Measurements from ENCODE around the gene CFAP73.

The CFAP73 gene

DNA sequence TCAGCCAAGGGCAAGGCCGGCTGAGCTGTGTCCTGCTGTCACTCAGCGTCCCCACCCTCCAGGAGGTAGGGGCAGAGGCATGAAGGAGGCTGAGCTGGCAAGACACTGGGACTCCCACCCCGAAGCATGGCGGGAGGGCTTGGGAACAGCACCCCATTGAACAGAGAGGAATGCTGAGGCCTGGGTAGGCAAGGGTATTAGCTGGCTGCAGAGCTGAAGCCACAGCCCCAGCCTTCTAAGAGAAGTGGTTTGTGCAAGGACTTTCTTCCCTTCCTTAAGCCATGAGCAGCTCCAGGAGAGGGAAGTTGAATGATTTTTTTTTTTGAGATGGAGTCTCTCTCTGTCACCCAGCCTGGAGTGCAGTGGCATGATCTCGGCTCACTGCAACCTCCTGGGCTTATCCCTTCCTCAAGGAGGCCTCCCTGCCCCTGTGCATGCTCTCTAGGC lies 6.6 kb upstream of the CFAP73 start:
- DNase-seq: no peak

GRCh38 chr12:113143959-113144358 lies 5.6 kb upstream of the CFAP73 start:
- DNase-seq: no peak

GRCh38 chr12:113144806-113145205 lies 4.7 kb upstream of the CFAP73 start:
- no peak for DNase-seq

DNA sequence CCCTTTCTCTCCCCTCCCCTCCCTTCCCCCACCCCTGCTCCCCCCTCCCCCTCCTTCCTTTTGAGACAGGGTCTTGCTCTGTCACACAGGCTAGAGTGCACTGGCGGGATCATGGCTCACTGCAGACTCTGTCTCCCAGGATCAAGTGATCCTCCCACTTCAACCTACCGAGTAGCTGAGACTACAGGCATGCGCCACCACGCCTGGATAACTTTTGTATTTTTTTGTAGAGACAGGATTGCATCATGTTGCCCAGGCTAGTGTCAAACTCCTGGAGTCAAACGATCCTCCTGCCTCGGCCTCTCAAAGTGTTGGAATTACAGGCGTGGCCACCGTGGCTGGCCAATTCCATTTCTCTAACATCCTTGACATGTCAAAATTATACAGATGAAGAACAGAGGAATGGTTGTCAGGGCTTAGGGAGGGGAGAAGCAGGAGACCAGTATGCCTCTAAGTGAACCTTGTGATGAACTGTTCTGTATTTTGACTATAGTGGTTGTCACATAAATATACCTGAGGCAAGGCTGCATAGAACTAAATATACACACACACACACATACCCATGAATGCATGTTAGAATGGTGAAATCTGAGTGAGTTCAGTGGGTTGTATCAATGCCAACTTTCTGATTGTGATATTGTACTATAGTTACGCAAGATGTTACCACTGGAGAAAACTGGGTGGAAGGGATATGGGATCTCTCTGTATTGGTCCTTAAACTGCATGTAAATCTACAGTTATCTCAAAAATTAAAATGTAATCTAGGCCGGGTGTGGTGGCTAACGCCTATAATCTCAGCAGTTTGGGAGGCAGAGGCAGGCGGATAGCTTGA lies 3.6 kb upstream of the CFAP73 start:
- DNase-seq: no peak

DNA sequence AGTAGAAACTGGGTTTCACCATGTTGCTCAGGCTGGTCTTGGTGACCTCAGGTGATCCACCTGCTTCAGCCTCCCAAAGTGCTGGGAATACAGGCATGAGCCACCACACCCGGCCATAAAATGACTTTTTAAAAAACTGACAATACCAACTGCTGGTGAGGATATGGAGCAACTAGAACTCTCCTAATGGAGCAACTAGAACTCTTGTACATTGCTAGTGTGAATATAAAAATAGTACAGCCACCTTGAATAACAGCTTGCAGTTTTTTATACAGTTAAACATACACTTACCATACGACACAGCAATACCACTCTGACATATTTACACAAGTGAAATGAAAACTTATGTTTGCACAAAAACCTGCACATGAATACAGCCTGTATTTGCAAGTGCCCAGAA lies 2.5 kb upstream of the CFAP73 start:
- no peak for DNase-seq

DNA sequence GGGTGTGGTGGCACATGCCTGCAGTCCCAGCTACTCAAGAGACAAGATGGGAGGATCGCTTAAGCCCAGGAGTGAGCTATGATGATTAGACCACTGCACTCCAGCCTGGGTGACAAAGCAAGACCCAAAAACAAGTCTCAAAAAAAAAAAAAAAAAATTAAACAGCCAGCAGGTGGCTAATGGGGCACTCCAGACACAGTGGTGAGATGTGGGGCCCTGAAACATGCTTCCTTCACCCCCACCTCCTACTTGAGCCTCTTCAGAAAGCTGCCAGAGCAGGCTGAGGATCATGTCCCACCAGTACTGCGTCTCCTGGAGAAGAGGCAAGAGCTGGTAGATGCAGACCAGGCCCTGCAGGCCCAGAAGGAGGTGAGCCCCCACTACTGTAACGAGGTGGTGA lies 2.1 kb downstream of the CFAP73 start:
- no peak for DNase-seq

- DNase-seq: no peak
Measured at GRCh38 chr12:113152196-113152834, 2.8 kb downstream of the CFAP73 start.

DNA sequence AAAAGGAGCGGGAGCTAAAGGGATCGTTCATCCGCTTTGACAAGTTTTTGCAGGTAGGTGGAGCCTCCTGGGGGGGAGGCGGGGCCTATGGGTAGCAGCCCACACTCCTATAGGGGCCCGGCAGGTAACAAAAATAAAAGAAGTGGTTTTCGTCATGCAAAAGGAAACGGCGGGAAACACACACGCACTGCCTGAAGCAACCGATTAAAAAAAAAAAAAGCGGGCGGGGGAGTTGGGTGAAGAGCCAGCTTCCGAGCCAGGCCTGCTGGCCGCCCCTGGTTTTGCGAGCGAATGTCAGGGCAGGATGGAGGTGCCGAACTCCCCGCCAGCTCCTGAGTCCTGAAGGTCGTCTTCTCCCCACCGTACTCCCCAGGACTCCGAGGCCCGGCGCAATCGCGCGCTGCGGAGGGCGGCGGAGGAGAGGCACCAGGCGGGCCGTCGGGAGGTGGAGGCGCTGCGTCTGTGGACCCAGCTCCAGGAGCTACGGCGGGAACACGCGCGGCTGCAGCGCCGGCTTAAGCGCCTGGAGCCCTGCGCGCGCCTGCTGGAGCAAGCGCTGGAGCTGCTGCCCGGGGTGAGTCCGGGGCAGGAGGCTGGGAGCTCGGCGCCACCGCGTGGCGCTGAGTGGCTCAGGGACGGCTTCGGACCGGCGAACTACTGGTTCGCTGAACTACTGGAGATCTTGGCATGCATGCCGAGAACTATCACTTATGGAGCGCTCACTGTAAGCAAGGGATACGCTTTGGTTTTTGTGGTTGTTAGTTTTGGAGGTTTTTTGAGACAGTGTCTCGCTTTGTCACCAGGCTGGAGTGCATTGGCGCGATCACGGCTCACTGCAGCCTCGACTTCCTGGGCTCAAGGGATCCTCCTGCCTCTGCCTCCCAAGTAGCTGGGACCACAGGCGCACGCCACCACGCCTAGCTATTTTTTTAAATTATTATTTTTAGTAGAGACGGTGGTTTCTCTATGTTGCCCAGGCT lies 3.6 kb downstream of the CFAP73 start:
- peak; percentile 91 for DNase-seq

GRCh38 chr12:113154351-113154973 lies 4.9 kb downstream of the CFAP73 start:
- peak; percentile 74 for DNase-seq

GRCh38 chr12:113155060-113155459 lies 5.5 kb downstream of the CFAP73 start:
- no peak for DNase-seq

- DNase-seq: no peak
Measured at GRCh38 chr12:113155646-113156045, 6.1 kb downstream of the CFAP73 start.

DNA sequence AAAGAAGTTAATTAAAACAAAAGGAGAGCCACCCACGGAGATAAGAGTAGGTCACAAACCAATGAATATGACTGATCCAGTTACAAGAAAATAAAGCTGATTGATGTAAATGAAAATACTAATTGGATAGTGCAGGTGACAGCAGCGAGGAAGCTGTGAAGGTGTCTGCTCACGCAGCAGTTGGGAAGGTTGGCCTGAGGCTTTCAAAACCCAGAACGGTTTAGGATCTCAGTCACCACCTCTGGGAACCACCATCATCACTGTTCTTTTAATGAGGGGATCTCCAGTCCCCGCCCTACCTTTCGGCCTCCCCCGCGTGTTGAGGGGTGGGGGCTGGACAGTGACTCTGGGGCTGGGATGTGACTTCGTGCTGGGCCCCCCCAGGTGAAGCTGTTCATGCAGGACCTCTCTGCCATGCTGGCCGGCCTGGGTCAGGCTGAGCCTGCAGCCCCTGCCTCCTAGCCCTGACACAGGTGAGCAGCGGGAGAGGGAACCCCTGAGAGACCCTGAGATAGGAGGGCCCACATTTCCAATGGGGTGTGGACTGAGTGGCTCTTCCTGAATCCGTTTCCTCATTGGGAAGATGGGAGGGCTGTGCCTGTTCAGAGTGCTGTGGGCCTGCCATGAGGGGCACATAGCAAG lies 7.8 kb downstream of the CFAP73 start:
- DNase-seq: no peak

DNA sequence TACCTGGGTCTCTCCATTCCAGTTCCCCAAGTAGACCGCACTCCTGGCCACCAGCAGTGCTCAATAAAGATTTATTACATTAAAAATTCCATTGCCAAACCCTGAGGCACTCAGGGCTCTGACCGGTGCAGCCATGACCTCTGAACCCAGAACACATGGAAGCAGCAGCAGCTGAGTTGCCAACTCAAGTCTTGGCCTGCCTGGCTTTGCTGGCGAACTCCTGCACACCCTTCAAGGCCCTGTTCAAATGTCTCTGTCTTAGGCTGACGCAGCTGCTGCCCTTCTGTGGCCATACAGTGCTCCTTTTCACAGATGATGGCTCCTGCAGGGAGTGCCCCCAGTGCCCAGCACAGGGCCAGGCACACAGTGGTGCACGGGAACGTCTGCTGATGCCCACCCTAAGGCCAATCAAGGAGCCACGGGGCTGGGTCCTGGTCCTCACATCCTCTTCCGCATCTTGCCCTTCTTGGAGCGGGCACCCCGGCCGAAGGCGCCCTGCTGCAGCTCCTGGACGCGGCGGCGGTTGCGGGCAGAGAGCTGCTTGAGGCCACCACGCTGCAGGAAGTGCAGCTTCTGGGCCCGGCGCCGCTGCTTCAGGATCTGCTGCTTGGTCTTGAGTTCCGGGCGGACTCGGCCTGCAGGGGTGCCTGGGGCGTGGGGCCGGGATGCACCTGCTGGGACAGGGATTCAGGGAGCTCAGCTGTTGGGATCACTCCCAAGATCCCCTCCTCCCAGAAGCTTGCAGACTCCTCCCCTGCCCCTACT lies 9.1 kb downstream of the CFAP73 start:
- DNase-seq: no peak

GRCh38 chr12:113159937-113160336 lies 10.4 kb downstream of the CFAP73 start:
- DNase-seq: no peak

DNA sequence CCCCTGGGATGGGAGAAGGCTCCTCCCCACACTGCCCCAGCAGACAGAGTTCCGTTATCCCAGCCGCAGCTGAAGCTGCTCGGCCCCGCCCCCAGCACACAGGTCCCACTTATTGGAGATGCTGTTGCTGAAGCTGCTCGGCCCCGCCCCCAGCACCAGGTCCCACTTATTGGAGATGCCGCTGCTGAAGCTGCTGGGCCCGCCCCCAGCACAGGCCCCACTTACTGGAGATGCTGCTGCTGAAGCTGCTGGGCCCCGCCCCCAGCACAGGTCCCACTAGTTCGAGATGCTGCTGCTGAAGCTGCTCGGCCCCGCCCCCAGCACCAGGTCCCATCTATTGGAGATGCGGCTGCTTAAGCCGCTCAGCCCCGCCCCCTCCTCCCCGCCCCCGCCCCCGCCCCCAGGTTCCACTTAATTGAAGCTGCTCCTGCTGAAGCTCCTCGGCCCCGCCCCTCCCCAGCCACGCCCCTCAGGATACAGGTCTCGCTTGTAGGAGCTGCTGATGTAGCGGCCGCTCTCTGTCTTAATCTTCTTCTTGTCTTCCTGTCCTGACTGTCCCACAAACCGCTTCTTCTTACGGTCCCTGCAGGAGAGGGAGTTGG lies 12.0 kb downstream of the CFAP73 start:
- peak; percentile 72 for DNase-seq

GRCh38 chr12:113162102-113163029 lies 12.8 kb downstream of the CFAP73 start:
- DNase-seq: no peak

GRCh38 chr12:113163030-113163360 lies 13.5 kb downstream of the CFAP73 start:
- DNase-seq: peak; percentile 34

DNA sequence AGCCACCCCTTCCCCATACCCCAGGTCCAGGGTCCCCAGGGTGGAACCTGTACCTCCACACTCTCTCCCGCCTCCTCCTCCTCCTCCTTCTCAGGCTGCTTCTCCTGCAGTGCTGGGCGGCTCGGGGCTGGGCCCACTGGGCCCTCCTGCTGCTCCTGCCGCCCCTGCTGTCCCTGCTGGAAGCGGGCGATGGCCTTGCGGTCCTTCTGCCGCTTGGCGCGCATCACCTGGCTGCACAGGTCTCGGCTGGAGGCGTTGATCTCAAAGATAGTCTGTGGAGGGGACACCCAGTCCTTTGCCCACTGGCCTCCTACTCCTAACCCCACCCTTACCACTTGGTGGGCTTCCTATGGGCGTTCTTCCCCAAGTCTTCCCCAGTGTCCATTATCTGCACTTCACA lies 14.5 kb downstream of the CFAP73 start:
- no peak for DNase-seq

DNA sequence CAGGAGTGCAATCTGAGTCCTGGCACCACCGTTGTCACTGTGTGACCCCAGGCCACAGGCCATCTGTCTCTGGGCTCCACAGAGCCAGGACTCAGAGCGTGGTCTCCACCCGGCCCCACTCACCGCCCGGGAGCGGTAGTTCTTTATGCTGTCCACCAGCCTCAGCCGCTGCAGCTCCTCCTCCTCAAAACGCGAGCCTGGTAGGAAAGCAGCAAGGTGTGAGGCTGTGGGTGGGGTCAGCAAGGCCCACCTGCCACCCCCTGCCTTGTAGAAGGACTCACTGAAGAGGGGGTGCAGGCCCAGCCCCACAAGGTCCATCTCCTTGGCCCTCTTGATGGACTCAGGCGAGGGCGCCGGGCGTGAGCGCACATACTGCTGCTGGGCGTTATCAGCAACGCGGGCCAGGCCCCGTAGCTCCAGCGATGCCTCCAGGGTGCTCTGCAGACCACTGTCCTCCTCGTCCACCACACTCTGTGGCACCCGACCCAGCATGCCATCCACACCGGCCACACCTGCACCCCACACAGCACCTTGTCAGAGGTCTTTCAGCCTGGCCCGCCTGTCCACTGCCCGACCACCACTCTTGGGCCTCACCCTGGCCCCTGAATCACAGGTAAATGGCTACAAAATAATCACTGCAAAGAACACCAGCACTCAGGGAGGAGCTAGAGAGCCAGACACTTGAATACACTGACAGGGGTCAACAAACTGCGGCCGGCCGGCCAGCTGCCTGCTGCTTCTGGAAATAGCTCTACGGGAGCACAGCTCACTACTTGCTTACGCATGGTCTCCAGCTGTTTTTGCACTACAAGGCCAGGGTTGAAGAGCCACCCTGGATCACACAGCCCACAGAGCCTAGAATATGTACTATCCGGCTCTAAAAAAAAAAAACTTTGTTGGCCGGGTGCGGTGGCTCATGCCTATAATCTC lies 16.3 kb downstream of the CFAP73 start:
- no peak for DNase-seq
